ENCODE measurements around the gene NAXE. TPM values are rescaled to one million over a fixed set of nuclear protein-coding genes. Genes with fewer than 3 reads are reported as not detected.

Gene NAXE
- total RNA-seq, 1 donor from 2014 or later = 124 TPM

GRCh38 chr1:156592158-156592909 lies 758 bp downstream of the NAXE start:
- H3K4me3 ChIP-seq (ENCODE audit: low read depth, low read length) = peak overlapping the region; percentile 80
- no peak for TF ChIP-seq CTCF (conservative IDR thresholded peaks at IDR 0.05; ENCODE audit: low read depth, low read length)
- no peak for DNase-seq (ENCODE audit: low read depth)

- H3K4me3 ChIP-seq (ENCODE audit: low read depth, low read length) = no peak overlapping the region
- DNase-seq (ENCODE audit: low read depth) = no peak
- no peak for TF ChIP-seq CTCF (conservative IDR thresholded peaks at IDR 0.05; ENCODE audit: low read depth, low read length)
These were observed 1.5 kb downstream of the NAXE start for GRCh38 chr1:156592910-156593660.

GRCh38 chr1:156593661-156593989 lies 2.0 kb downstream of the NAXE start:
- no peak for TF ChIP-seq CTCF (conservative IDR thresholded peaks at IDR 0.05; ENCODE audit: low read depth, low read length)
- H3K4me3 ChIP-seq (ENCODE audit: low read depth, low read length) = no peak overlapping the region

GRCh38 chr1:156594190-156594589 lies 2.6 kb downstream of the NAXE start:
- no peak for TF ChIP-seq CTCF (conservative IDR thresholded peaks at IDR 0.05; ENCODE audit: low read depth, low read length)
- no peak overlapping the region for H3K4me3 ChIP-seq (ENCODE audit: low read depth, low read length)
- DNase-seq (ENCODE audit: low read depth) = no peak

More at GRCh38 chr1:156593661-156593989, 2.0 kb downstream of the NAXE start:
- no peak for DNase-seq (ENCODE audit: low read depth)

DNA sequence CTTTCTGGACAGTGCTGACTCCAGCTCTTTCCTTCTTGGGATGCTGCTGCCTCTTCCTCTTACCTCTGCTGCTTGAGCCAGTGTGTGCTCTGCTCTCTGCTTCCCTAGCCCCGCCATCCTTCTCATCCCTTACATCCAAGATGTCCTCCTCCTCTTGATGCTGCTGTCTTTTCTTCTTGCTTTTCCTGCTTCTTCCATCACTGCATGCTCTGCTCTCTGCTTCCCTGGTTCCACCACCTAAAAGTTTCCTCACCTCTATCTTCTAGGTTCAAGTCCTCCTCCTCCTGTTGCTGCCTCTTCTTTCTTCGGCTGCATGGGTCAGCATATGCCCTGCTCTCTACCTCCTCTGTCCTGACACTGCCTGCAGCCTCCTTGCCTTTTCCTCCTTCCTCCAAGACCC lies 3.4 kb downstream of the NAXE start:
- H3K4me3 ChIP-seq (ENCODE audit: low read depth, low read length) = no peak overlapping the region
- DNase-seq (ENCODE audit: low read depth) = no peak
- no peak for TF ChIP-seq CTCF (conservative IDR thresholded peaks at IDR 0.05; ENCODE audit: low read depth, low read length)

GRCh38 chr1:156596426-156596825 lies 4.8 kb downstream of the NAXE start:
- DNase-seq (ENCODE audit: low read depth) = no peak
- no peak for TF ChIP-seq CTCF (conservative IDR thresholded peaks at IDR 0.05; ENCODE audit: low read depth, low read length)
- no peak overlapping the region for H3K4me3 ChIP-seq (ENCODE audit: low read depth, low read length)
